IMR-90 (cell line): ENCODE data around the gene TMEM212.

ENCODE experiments used
- BHLHE40 ChIP-seq: fragments of 150-350 bp; IDR thresholded peaks from 2 replicates; pipeline ENCODE4 v1.6.1; 2016; ENCODE audit warnings: mild to moderate bottlenecking, low read depth, low read length
- CEBPB ChIP-seq: IDR thresholded peaks from 2 replicates; pipeline ENCODE4 v1.6.1; 2012; ENCODE audit warnings: low read depth, low read length, improper control_type of control experiment
- FOS ChIP-seq: fragments of 150-350 bp; IDR thresholded peaks from 2 replicates; pipeline ENCODE4 v1.6.1; 2016; ENCODE audit warnings: low read depth, low read length
- MAZ ChIP-seq: IDR thresholded peaks from 2 replicates; pipeline ENCODE4 v1.6.1; 2012; ENCODE audit warnings: low read depth, mild to moderate bottlenecking, low read length, improper control_type of control experiment, moderate library complexity, borderline replicate concordance
- MXI1 ChIP-seq: IDR thresholded peaks from 2 replicates; pipeline ENCODE4 v1.6.1; 2012; ENCODE audit warnings: low read depth, mild to moderate bottlenecking, low read length, moderate library complexity, borderline replicate concordance
- POLR2A ChIP-seq: IDR thresholded peaks from 2 replicates; pipeline ENCODE4 v1.6.1; 2012; ENCODE audit warnings: mild to moderate bottlenecking, low read depth, low read length
- RCOR1 ChIP-seq: IDR thresholded peaks from 2 replicates; pipeline ENCODE4 v1.6.1; 2012; ENCODE audit warnings: mild to moderate bottlenecking, low read length, improper control_type of control experiment; ENCODE audit not compliant: insufficient replicate concordance
- RFX5 ChIP-seq: IDR thresholded peaks from 2 replicates; pipeline ENCODE4 v1.8.0; 2012; ENCODE audit warnings: low read depth, mild to moderate bottlenecking, low read length, moderate library complexity
- SMC3 ChIP-seq: fragments of 150-350 bp; IDR thresholded peaks from 2 replicates; pipeline ENCODE4 v1.6.1; 2016; ENCODE audit warnings: low read depth, mild to moderate bottlenecking, antibody characterized with exemption, low read length, moderate library complexity
- TF ChIP-seq, protein P1 (sequence below): conservative IDR thresholded peaks from 2 replicates; pipeline ENCODE4 v1.5.1; 2012; ENCODE audit warnings: mild to moderate bottlenecking, low read depth, low read length, improper control_type of control experiment
- TF ChIP-seq, protein P2 (sequence below): fragments of 150-350 bp; IDR thresholded peaks from 2 replicates; pipeline ENCODE4 v1.6.1; 2017; ENCODE audit warnings: mild to moderate bottlenecking, antibody characterized with exemption, low read length, low read depth

DNA sequence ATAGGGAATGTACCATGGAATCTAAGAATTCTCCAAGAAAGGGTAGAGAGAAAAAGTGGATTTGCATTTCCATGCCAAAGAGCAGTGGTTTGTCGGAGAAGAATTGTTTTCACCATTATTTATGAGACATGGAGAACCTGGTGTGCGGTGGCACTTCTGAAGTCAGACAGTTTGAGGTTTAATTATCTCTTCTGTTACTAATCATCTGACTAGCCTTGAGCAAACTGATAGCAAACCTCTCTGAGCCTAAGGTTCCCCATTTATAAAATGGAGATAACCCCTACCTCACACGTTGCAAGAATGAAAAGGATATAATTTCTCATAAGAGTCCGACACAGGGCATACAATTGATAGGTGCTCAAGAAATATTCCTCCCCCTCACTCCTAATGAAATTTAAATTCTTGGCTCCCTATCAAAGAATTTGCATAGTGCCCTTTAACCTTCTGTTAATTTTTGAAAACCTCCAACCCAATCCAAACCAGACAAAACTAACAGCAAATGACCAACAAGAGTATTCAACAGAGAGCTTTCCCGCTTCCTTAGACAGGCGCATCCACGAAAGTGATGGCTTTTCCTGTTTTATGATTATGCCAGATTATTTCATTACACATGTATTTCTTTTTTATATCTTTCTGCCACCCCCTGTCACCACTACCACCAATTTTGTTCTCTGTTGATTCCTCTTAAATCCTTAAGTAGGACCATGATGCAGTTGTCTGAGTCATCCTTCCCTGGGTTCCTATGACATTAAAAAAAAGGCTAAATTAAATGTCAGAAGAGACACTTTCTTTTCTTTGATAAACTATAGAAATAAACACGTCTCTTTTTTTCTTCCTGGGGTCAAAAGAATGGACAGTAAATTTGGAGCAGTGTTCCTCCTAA lies 28.5 kb downstream of the TMEM212 start:
- TF ChIP-seq SMC3 (no peak), POLR2A (no peak), FOS (peak; percentile 22; the same call in 1 of the 2 replicates), RFX5 (no peak), BHLHE40 (no peak), RCOR1 (no peak), CEBPB (no peak), MAZ (no peak), MXI1 (no peak)
- TF ChIP-seq, protein P1, sequence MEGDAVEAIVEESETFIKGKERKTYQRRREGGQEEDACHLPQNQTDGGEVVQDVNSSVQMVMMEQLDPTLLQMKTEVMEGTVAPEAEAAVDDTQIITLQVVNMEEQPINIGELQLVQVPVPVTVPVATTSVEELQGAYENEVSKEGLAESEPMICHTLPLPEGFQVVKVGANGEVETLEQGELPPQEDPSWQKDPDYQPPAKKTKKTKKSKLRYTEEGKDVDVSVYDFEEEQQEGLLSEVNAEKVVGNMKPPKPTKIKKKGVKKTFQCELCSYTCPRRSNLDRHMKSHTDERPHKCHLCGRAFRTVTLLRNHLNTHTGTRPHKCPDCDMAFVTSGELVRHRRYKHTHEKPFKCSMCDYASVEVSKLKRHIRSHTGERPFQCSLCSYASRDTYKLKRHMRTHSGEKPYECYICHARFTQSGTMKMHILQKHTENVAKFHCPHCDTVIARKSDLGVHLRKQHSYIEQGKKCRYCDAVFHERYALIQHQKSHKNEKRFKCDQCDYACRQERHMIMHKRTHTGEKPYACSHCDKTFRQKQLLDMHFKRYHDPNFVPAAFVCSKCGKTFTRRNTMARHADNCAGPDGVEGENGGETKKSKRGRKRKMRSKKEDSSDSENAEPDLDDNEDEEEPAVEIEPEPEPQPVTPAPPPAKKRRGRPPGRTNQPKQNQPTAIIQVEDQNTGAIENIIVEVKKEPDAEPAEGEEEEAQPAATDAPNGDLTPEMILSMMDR, result no peak
- TF ChIP-seq, protein P2, sequence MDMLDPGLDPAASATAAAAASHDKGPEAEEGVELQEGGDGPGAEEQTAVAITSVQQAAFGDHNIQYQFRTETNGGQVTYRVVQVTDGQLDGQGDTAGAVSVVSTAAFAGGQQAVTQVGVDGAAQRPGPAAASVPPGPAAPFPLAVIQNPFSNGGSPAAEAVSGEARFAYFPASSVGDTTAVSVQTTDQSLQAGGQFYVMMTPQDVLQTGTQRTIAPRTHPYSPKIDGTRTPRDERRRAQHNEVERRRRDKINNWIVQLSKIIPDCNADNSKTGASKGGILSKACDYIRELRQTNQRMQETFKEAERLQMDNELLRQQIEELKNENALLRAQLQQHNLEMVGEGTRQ, result no peak
